ENCODE measurements around the gene MACROD1.

MACROD1 gene, protein sequence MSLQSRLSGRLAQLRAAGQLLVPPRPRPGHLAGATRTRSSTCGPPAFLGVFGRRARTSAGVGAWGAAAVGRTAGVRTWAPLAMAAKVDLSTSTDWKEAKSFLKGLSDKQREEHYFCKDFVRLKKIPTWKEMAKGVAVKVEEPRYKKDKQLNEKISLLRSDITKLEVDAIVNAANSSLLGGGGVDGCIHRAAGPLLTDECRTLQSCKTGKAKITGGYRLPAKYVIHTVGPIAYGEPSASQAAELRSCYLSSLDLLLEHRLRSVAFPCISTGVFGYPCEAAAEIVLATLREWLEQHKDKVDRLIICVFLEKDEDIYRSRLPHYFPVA

GRCh38 chr11:64165842-64166635 is at the start of gene MACROD1:
TSS of gene MACROD1 (minus strand) at chr11:64166113. CDS start at chr11:64165994, 119 bp downstream.
- peak; percentile 77 to 79 for DNase-seq (ENCODE audit: low read depth in 1 of 2, low spot score in 1 of 2)

DNA sequence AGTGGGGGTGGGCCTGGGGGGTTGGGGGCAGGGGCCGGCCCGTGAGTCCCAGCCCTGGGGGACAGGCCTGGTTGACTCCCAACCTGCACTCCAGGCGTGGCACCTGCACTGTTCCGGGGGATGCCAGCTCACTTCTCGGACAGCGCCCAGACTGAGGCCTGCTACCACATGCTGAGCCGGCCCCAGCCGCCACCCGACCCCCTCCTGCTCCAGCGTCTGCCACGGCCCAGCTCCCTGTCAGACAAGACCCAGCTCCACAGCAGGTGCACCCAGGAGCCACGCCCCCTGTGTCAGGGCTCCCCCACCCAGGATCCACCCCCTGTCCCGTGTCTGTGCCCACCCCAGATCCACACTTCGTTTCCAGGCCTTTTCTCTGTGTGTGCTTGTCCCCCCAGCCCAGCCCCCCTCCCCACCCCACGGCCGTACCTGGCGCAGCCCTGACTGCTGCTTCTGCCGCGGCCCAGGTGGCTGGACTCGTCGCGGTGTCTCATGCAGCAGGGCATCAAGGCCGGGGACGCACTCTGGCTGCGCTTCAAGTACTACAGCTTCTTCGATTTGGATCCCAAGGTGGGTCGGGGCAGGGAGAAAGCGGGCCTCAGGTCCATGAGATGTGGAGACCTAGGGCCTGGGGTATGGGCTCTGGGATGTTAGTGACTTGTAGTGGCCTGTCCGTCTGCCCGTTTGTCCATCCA is 45.4 kb upstream of the MACROD1 start:
- DNase-seq (ENCODE audit: low read depth in 1 of 2, low spot score in 1 of 2) = no peak

- DNase-seq (ENCODE audit: low read depth in 1 of 2, low spot score in 1 of 2) = no peak
These were observed 44.5 kb upstream of the MACROD1 start for GRCh38 chr11:64210301-64211020.

GRCh38 chr11:64209563-64209843 is 43.6 kb upstream of the MACROD1 start:
- DNase-seq (ENCODE audit: low read depth in 1 of 2, low spot score in 1 of 2) = no peak

- no peak for DNase-seq (ENCODE audit: low read depth in 1 of 2, low spot score in 1 of 2)
These were observed 43.1 kb upstream of the MACROD1 start for GRCh38 chr11:64208796-64209562.

GRCh38 chr11:64208086-64208795 is 42.3 kb upstream of the MACROD1 start:
- DNase-seq (ENCODE audit: low read depth in 1 of 2, low spot score in 1 of 2) = no peak

DNA sequence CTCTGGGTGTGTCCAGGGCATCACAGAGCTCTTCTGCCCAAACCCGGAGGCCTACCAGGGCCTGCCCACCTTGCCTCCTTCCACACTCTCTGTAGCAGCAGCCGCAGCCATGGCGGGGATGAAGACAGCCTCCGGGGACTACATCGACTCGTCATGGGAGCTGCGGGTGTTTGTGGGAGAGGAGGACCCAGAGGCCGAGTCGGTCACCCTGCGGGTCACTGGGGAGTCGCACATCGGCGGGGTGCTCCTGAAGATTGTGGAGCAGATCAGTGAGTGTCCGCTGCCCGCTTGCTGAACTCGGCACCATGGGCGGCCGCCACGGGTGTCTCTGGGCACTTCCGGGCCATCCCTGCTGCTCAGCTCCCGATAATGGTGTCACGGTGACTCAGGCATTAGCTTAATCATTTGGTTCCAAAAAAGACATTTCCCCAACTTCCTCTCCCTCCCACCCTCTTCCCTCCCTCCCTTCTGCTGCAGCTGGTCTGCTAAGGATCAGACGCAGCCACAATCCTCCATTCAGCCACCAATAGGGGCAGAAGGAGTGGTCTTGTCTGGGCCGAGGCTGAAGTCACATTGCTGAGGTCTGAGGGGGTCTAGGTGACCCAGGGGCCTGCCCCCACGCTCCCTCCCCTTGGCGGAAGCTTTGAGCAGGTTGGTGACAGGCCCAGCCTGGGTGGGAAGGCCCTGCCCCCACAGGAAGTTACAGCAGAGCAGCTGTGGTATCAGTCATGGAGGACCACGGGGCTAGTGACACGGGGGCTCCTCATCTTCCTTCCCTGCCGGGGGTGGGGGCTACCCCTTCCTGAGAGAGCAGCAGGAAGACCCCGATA is 41.6 kb upstream of the MACROD1 start:
- DNase-seq (ENCODE audit: low read depth in 1 of 2, low spot score in 1 of 2) = peak; percentile 67 to 77

GRCh38 chr11:64206457-64207255 is 40.7 kb upstream of the MACROD1 start, which contains the start of gene FERMT3:
TSS of gene FERMT3 (plus strand) at chr11:64206721. CDS start at chr11:64207365, 644 bp downstream.
- peak in 1 of 2 donors; percentile 71 for DNase-seq (ENCODE audit: low read depth in 1 of 2, low spot score in 1 of 2)

DNA sequence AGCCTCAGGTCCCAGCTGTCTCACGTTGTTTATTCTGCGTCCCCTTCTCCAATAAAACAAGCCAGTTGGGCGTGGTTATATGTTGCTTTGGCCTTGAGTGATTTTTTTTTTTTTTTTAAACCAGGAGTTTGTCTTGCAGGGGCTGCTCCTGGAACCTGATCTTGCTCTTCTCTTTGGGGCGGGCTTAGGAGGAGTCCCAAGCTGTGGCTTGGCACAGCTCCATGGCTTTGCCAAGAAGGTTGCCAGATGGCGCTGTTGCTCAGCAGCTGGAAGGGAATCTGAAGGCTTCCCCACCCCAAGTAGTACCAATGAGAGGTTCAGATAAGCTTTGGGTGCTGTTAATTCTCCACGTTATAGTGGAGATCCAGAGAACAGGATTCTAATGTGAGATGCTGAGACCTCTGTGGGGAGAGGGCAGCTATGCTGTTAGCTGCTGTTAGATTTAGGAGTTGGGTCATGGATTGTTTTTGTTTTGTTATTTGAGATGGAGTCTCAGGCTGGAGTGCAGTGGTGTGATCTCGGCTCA is 38.6 kb upstream of the MACROD1 start:
- peak; percentile 45 to 64 for DNase-seq (ENCODE audit: low read depth in 1 of 2, low spot score in 1 of 2)

DNA sequence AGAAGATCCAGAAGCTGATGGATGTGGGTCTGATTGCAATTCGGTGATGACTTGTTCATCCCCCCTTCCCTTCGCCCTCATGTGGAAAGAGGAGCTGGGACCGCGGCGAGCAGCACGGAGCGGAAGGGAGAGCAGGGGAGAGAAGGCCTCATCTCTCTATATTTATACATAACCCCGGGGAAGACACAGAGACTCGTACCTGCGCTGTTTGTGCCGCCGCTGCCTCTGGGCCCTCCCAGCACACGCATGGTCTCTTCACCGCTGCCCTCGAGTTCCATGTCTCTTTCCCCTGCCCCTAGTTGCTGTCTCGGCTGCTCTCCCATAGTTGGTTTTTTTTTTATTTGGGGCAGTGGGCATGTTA is 38.1 kb upstream of the MACROD1 start:
- no peak for DNase-seq (ENCODE audit: low read depth in 1 of 2, low spot score in 1 of 2)

- DNase-seq (ENCODE audit: low read depth in 1 of 2, low spot score in 1 of 2) = no peak
These were observed 37.6 kb upstream of the MACROD1 start for GRCh38 chr11:64203421-64204079.

DNA sequence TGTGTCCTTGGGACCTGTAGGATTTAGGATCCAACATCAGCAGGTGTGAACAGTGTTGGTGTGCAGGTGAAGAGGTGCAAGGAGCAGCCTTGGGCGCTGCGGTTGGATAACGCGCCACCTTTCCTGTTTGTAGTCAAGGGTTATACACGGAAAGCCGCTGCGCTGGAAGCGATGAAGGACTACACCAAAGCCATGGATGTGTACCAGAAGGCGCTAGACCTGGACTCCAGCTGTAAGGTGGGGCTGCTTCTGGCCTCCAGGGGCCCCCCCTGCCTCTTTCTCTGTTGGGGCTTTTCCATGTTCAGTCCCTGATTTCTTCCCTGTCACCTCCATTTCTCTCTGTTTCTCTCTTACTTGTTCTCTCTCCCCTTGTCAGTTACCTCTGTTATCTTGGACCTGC is 37.1 kb upstream of the MACROD1 start:
- no peak for DNase-seq (ENCODE audit: low read depth in 1 of 2, low spot score in 1 of 2)

GRCh38 chr11:64201543-64201942 is 35.6 kb upstream of the MACROD1 start:
- DNase-seq (ENCODE audit: low read depth in 1 of 2, low spot score in 1 of 2) = no peak

- DNase-seq (ENCODE audit: low read depth in 1 of 2, low spot score in 1 of 2) = no peak
These were observed 32.6 kb upstream of the MACROD1 start for GRCh38 chr11:64198511-64198910.

DNA sequence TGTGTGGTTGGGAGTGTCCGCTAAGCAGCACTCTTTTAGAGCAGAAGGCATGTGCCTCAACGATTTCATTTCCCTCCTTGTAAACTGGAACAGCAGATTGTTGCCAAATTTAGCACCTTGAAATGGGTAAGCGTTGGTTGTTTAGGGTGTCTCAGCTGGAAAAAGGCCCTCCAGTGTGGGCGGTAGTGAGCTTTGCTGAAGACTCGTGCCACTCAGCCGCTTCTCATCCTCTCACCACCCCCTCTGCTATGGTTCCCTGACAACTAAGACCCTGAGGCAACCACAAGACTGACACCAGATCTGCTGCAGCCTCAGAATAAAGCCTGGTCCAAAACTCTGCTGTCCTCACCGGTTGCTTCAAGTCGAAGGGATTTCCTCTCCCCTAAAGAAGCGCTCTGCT is 30.7 kb upstream of the MACROD1 start:
- DNase-seq (ENCODE audit: low read depth in 1 of 2, low spot score in 1 of 2) = no peak

DNA sequence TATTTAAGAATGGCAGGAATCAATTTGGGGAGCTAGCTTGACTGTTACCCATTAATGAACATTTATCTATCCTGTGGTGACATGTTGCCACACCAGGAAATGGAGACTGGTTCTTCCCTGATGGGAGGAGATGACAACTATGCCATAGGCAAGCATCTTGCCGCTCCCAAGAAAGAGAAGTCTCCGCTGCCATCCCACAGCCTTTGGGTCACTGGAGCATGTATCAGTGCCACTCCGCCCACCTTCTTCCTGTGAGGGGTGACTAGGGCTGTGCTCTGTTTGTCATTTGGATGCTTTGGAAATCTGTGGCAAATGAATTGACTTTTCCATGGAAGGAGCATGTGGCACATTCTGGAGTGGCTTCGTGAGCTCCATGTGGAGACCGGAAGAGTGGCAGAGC is 26.5 kb upstream of the MACROD1 start:
- no peak for DNase-seq (ENCODE audit: low read depth in 1 of 2, low spot score in 1 of 2)

DNA sequence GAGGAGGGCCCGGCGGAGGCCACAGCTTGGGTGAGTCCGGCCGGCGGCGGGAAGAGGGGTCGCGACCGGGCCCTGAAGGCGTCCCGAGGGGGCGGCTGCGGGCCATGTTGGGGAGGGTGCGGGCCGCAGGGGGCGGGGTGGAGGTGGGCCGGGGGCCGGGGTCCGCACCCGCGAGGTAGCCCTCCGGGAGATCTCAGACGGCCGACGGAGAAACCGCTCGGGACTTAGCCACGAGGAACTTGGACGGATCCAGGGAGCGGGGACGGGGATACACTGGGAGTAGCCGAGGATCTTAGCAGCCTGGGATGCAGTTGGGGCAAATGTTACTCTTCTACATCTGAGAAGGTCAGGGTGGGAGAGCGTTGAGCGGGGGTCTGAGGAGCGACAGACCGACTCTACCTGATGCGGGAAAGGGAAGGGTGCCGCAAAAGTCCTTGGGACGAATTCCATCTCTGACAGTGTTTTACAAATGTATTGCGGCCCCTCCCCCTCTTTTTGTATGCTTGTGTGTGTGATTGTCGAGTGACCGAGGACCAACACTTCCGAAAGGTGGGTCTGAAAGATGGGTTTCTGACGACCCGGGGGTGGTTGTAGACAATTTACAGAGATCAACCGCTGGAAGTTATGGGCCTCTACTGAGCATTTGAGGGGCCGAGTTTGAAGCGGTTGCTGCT is 20.7 kb upstream of the MACROD1 start:
- peak in 1 of 2 donors; percentile 33 for DNase-seq (ENCODE audit: low read depth in 1 of 2, low spot score in 1 of 2)
